ENCODE data around the gene OR4N5. TPM values are rescaled to one million over a fixed set of nuclear protein-coding genes. Genes with fewer than 3 reads are reported as not detected.
"Not testable (repeated sequence)": the region's sequence is repeated elsewhere in the genome, so short reads cannot be mapped to it uniquely, and the experiment has no call there.

OR4N5 gene
- not detected for polyA plus RNA-seq (2012; ENCODE audit: missing spikeins)

GRCh38 chr14:20138520-20138919 lies at the start of gene OR4N5:
Gene OR4N5 (plus strand): TSS chr14:20138820. CDS start chr14:20143736, 4,916 bp downstream.
- TF ChIP-seq POLR2AphosphoS5 (IDR thresholded peaks at IDR 0.05; ENCODE audit: low read depth, low read length) (no peak), TAF1 (IDR thresholded peaks at IDR 0.05; ENCODE audit: borderline replicate concordance, low read depth, low read length) (no peak), POLR2A (IDR thresholded peaks at IDR 0.05; ENCODE audit: low read depth, low read length) (no peak)
- no peak for FAIRE-seq
- no peak for DNase-seq (ENCODE audit: insufficient read length)

DNA sequence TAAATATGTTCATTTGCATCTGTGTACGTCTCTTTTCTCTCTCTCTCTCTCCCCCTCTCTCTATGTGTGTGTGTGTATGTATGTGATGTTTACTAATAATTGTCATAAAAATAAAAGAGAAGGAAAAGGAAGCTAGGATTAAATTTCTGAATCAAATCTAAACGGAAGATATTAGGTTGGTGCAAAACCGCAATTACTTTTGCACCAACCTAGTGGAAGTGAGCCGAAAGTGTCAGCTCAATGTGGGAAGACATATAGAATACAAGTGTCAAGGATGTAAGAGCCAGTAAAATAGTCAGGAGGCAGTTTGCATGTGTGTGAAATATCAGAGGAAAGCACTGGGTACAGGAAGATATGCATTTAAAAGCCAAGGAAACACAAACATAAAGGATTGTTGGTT lies 46.6 kb upstream of the OR4N5 start:
- TF ChIP-seq TAF1 (IDR thresholded peaks at IDR 0.05; ENCODE audit: borderline replicate concordance, low read depth, low read length) (no peak), POLR2AphosphoS5 (IDR thresholded peaks at IDR 0.05; ENCODE audit: low read depth, low read length) (no peak), POLR2A (IDR thresholded peaks at IDR 0.05; ENCODE audit: low read depth, low read length) (no peak)
- DNase-seq (ENCODE audit: insufficient read length) (no peak), FAIRE-seq (no peak)

GRCh38 chr14:20093442-20093841 lies 45.2 kb upstream of the OR4N5 start:
- TF ChIP-seq POLR2AphosphoS5 (IDR thresholded peaks at IDR 0.05; ENCODE audit: low read depth, low read length) = no peak
- TF ChIP-seq TAF1 (IDR thresholded peaks at IDR 0.05; ENCODE audit: borderline replicate concordance, low read depth, low read length) = no peak
- TF ChIP-seq POLR2A (IDR thresholded peaks at IDR 0.05; ENCODE audit: low read depth, low read length) = no peak
- FAIRE-seq = no peak
- DNase-seq (ENCODE audit: insufficient read length) = no peak

DNA sequence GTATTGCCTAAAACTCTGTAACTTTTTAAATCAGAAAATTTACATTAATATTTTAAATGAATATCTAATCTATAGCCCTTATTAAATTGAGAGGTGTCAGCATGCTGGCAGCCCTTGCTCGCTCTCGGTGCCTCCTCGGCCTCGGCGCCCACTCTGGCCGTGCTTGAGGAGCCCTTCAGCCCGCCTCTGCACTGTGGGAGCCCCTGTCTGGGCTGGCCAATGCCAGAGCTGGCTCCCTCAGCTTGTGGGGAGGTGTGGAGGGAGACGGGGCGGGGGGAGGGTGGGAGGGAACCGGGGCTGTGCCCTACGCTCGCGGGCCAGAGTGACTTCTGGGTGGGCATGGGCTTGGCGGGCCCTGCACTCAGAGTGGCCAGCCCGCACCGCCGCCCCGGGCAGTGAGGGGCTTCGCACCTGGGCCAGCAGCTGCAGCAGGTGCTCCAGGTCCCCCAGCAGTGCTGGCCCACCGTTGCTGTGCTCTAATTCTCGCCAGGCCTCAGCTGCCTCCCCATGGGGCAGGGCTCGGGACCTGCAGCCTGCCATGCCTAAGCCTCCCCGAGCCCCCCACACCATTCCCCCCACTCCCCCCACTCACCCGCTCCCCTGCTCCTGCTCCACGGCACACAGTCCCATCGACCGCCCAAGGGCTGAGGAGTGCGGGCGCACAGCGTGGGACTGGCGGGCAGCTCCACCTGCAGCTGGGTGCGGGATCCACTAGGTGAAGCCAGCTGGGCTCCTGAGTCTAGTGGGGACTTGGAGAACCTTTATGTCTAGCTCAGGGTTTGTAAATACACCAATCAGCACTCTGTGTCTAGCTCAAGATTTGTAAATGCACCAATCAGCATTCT lies 39.5 kb upstream of the OR4N5 start:
- DNase-seq (ENCODE audit: insufficient read length); FAIRE-seq: not testable (repeated sequence)

DNA sequence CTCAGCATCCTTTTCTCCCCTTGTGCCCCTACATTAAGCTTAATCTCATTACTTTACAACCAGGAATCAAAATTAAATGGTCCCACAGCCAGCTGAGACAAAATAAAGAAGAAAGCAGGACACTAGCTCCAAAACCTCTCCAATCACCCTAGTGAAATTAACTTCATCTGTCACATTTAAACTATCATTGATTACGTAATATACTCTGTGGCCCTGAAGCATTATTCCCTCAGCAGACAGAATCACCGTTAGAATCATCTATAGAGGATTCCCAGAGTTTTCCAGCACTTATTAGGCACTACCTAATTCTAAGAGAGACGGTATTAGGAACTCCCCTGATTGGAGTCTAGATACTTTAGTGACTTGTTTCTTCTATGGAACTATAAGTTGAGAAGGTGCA lies 28.2 kb upstream of the OR4N5 start, which contains the start of gene OR4K17:
Gene OR4K17, plus strand, starts transcription at position 302 of the 400 bp plus-strand sequence. CDS start 6,761 bp downstream, outside the sequence.
- TF ChIP-seq TAF1 (IDR thresholded peaks at IDR 0.05; ENCODE audit: borderline replicate concordance, low read depth, low read length) = no peak
- no peak for FAIRE-seq
- DNase-seq (ENCODE audit: insufficient read length) = no peak

DNA sequence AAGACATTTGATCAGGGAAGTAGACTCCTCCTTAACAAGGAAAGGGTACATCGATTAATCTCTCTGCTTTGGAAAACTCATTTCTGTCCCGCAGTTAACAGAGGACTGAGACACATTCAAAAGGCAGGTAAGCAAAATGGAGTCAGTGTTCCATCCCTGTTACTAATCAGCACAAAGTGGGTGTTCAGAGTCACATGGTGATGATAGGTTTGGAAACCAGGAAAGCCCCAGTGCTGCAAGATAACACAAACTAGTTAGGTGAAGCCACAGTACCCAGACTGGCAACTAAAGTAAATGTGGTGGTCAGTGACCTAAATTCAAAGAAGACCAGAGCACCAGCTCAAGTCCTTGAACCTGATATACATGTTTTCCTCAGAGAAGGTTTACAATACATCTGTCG lies 26.3 kb upstream of the OR4N5 start:
- no peak for FAIRE-seq
- no peak for DNase-seq (ENCODE audit: insufficient read length)
- no peak for TF ChIP-seq TAF1 (IDR thresholded peaks at IDR 0.05; ENCODE audit: borderline replicate concordance, low read depth, low read length)
- no peak for TF ChIP-seq POLR2A (IDR thresholded peaks at IDR 0.05; ENCODE audit: low read depth, low read length)
- TF ChIP-seq POLR2AphosphoS5 (IDR thresholded peaks at IDR 0.05; ENCODE audit: low read depth, low read length) = no peak

GRCh38 chr14:20116748-20117147 lies 21.9 kb upstream of the OR4N5 start:
- no peak for DNase-seq (ENCODE audit: insufficient read length)
- no peak for FAIRE-seq
- no peak for TF ChIP-seq TAF1 (IDR thresholded peaks at IDR 0.05; ENCODE audit: borderline replicate concordance, low read depth, low read length)
- TF ChIP-seq POLR2AphosphoS5 (IDR thresholded peaks at IDR 0.05; ENCODE audit: low read depth, low read length) = no peak
- no peak for TF ChIP-seq POLR2A (IDR thresholded peaks at IDR 0.05; ENCODE audit: low read depth, low read length)

GRCh38 chr14:20118795-20119194 lies 19.8 kb upstream of the OR4N5 start:
- FAIRE-seq (no peak), DNase-seq (ENCODE audit: insufficient read length) (no peak)

GRCh38 chr14:20143911-20144310 lies 5.3 kb downstream of the OR4N5 start:
- DNase-seq (ENCODE audit: insufficient read length) (no peak), FAIRE-seq (no peak)
- TF ChIP-seq POLR2A (IDR thresholded peaks at IDR 0.05; ENCODE audit: low read depth, low read length) (no peak), POLR2AphosphoS5 (IDR thresholded peaks at IDR 0.05; ENCODE audit: low read depth, low read length) (no peak), TAF1 (IDR thresholded peaks at IDR 0.05; ENCODE audit: borderline replicate concordance, low read depth, low read length) (no peak)

More at GRCh38 chr14:20118795-20119194, 19.8 kb upstream of the OR4N5 start:
- TF ChIP-seq POLR2AphosphoS5 (IDR thresholded peaks at IDR 0.05; ENCODE audit: low read depth, low read length) (no peak), POLR2A (IDR thresholded peaks at IDR 0.05; ENCODE audit: low read depth, low read length) (no peak), TAF1 (IDR thresholded peaks at IDR 0.05; ENCODE audit: borderline replicate concordance, low read depth, low read length) (no peak)

- DNase-seq (ENCODE audit: insufficient read length) (no peak), FAIRE-seq (no peak)
- TF ChIP-seq POLR2AphosphoS5 (IDR thresholded peaks at IDR 0.05; ENCODE audit: low read depth, low read length) (no peak), POLR2A (IDR thresholded peaks at IDR 0.05; ENCODE audit: low read depth, low read length) (no peak), TAF1 (IDR thresholded peaks at IDR 0.05; ENCODE audit: borderline replicate concordance, low read depth, low read length) (no peak)
Measured at GRCh38 chr14:20144820-20145219, 6.2 kb downstream of the OR4N5 start.

- FAIRE-seq = no peak
- no peak for DNase-seq (ENCODE audit: insufficient read length)
- TF ChIP-seq POLR2AphosphoS5 (IDR thresholded peaks at IDR 0.05; ENCODE audit: low read depth, low read length) = no peak
- TF ChIP-seq POLR2A (IDR thresholded peaks at IDR 0.05; ENCODE audit: low read depth, low read length) = no peak
- no peak for TF ChIP-seq TAF1 (IDR thresholded peaks at IDR 0.05; ENCODE audit: borderline replicate concordance, low read depth, low read length)
Measured at GRCh38 chr14:20164462-20164861, 25.8 kb downstream of the OR4N5 start.

GRCh38 chr14:20167091-20167490 lies 28.5 kb downstream of the OR4N5 start:
- FAIRE-seq (no peak), DNase-seq (ENCODE audit: insufficient read length) (no peak)
- TF ChIP-seq TAF1 (IDR thresholded peaks at IDR 0.05; ENCODE audit: borderline replicate concordance, low read depth, low read length) (no peak), POLR2AphosphoS5 (IDR thresholded peaks at IDR 0.05; ENCODE audit: low read depth, low read length) (no peak), POLR2A (IDR thresholded peaks at IDR 0.05; ENCODE audit: low read depth, low read length) (no peak)

DNA sequence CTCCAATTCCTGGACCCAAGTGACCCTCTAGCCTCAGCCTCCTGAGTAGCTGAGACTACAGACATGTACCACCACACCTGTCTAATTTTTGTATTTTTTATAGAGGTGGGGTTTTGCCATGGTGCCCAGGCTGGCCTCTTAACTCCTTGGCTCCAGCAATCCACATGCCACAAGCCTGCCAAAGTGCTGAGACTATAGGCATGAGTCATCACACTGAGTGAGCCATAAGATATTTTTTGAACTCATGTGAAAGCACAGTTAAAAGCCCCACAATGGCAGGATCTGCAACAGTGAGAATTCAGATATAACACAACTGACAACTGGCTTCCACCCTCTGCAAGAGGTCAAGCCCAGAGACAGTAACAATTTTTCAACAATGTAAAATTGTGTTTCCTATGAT lies 31.2 kb downstream of the OR4N5 start:
- not testable (repeated sequence) for DNase-seq (ENCODE audit: insufficient read length); FAIRE-seq

GRCh38 chr14:20174205-20174604 lies 35.6 kb downstream of the OR4N5 start:
- not testable (repeated sequence) for DNase-seq (ENCODE audit: insufficient read length); FAIRE-seq

Data from GM12892 (cell line).